Body of pancreas (tissue), 4 donors: ENCODE results near the gene PTPRN2.

Experiments
- CTCF ChIP-seq, 7 experiments: fragments of 450-650 bp in 4 of 7; fragments of 200-600 bp in 3 of 7; sonication (generic) in 3 of 7; IDR thresholded peaks; one replicate each; pipeline ENCODE4 v1.5.1; 2016 to 2019; ENCODE audit warnings: antibody characterized with exemption in 7 of 7
- POLR2A ChIP-seq, 3 donors: fragments of 450-650 bp; IDR thresholded peaks; one replicate each; pipeline ENCODE4 v1.6.1; 2016; ENCODE audit warnings: antibody characterized with exemption in 3 of 3, mild to moderate bottlenecking in 2 of 3

DNA sequence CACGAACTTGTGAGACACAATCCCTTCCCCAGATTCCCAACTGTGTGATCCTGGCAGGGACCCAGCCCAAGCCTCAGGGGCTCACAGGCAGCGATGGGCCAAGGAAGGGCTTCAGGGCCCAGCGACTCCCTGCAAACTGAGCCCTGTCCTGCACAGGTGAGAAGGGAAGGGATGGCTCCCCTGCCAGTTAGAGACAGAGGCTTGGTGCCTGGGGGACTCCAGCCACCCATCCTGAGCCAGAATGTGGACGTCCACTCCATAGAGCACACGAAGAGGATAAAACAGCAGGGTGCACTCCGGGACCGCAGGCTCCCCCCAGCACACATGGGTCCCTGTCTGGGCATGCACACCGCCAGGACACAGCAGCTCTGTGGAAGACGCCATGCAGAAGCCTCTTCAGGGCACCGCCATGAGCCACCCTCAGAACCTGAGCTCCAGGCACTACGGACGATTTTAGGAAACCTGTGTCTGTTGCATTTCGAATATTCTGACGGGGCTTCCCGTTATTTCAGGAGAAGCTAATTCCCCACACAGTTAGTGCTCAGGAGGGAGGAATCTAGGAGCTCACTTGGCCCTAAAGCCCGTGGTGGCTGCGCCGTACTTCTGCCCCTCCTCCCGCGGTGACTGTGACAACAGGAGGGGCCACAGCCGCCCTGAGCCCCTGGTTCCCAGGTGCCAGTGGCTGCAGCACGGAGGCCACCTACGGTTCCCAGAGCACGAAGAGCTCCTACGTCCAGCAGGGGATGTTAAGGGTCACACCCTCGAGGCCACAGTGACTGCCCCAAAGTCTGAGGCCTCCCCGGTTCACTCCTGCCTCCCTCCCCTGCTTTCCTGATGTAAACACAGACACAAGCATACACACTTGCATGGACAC, 326.0 kb downstream of the PTPRN2 start:
- no peak for TF ChIP-seq CTCF (IDR thresholded peaks at IDR 0.05)
- no peak for TF ChIP-seq POLR2A (IDR thresholded peaks at IDR 0.05)
